Smooth muscle cell (in vitro differentiated cells): ENCODE results near the gene DOCK7. TPM values are rescaled to one million over a fixed set of nuclear protein-coding genes. Genes with fewer than 3 reads are reported as not detected.

Experiments
- DNase-seq: peaks from one replicate; lab custom pipeline; 2025; ENCODE audit not compliant: unreplicated experiment; lab: John Stamatoyannopoulos, UW
- H2AFZ ChIP-seq: fragments of 200-600 bp; sonication (generic); 2 replicates; pipeline ENCODE4 v1.6.0; 2016; ENCODE audit warnings: antibody characterized with exemption, low read depth, mild to moderate bottlenecking
- H3F3A ChIP-seq: fragments of 200-600 bp; sonication (generic); 2 replicates; pipeline ENCODE4 v1.6.0; 2017; ENCODE audit warnings: antibody characterized with exemption, low read depth
- H3K27ac ChIP-seq: fragments of 200-600 bp; sonication (generic); 2 replicates; pipeline ENCODE4 v1.5.1; 2016; ENCODE audit warnings: low read depth, mild to moderate bottlenecking
- H3K27me3 ChIP-seq: fragments of 200-600 bp; sonication (generic); 2 replicates; pipeline ENCODE4 v1.6.1; 2016; ENCODE audit warnings: low read depth, mild to moderate bottlenecking
- H3K36me3 ChIP-seq: fragments of 200-600 bp; sonication (generic); 2 replicates; pipeline ENCODE4 v1.5.1; 2016; ENCODE audit warnings: low read depth
- H3K4me1 ChIP-seq: fragments of 200-600 bp; sonication (generic); 2 replicates; pipeline ENCODE4 v1.5.1; 2016; ENCODE audit warnings: low read depth
- H3K4me2 ChIP-seq: fragments of 200-600 bp; sonication (generic); 2 replicates; pipeline ENCODE4 v1.6.0; 2016; ENCODE audit warnings: mild to moderate bottlenecking
- H3K4me3 ChIP-seq: fragments of 200-600 bp; sonication (generic); 2 replicates; pipeline ENCODE4 v1.5.1; 2016; ENCODE audit warnings: mild to moderate bottlenecking
- H3K79me2 ChIP-seq: fragments of 200-600 bp; sonication (generic); 2 replicates; pipeline ENCODE4 v1.6.0; 2016; ENCODE audit warnings: low read depth, mild to moderate bottlenecking
- H3K9ac ChIP-seq: fragments of 200-600 bp; sonication (generic); 2 replicates; pipeline ENCODE4 v1.6.0; 2016; ENCODE audit warnings: low read depth
- H3K9me3 ChIP-seq: fragments of 200-600 bp; sonication (generic); replicated peaks from 2 replicates; pipeline ENCODE4 v1.5.1; 2016; ENCODE audit warnings: low read depth
- H4K20me1 ChIP-seq: fragments of 200-600 bp; sonication (generic); 2 replicates; pipeline ENCODE4 v1.6.0; 2016; ENCODE audit warnings: low read depth
- CTCF ChIP-seq: fragments of 200-600 bp; sonication (generic); IDR thresholded peaks from 2 replicates; pipeline ENCODE4 v1.5.1; 2017; ENCODE audit warnings: borderline replicate concordance, mild to moderate bottlenecking, antibody characterized with exemption; ENCODE audit not compliant: insufficient read depth, poor library complexity, severe bottlenecking
- WGBS: methylation state at CpG from one replicate; pipeline ENCODE4 v1.1.7; 2016; ENCODE audit warnings: low lambda C conversion rate; 5-methylcytosine and 5-hydroxymethylcytosine counted together
- polyA plus RNA-seq: library from polyadenylated mRNA; unstranded; fragments of >200 nt; fragmentation: Nextera tagmentation; extraction: Ambion mirVana; gene quantifications from 2 replicates; pipeline ENCODE4 v1.2.1, GENCODE V29; 2016
- total RNA-seq: library from RNA; depleted of rRNA; stranded (reverse); fragments of >200 nt; gene quantifications from 2 replicates; pipeline ENCODE4 v1.2.3, GENCODE V29; 2014

The DOCK7 gene
- total and polyA plus RNA-seq, 2 experiments from 2014 or later = 19.6 to 81.3 TPM

- H2AFZ ChIP-seq = peak overlapping the region; percentile 73
- H3K4me2 ChIP-seq = peak overlapping the region; percentile 86
- peaks cover 19% of the 10 kb centered on the region for H3K4me1 ChIP-seq
- no peaks in the 10 kb centered on the region for H3K27me3 ChIP-seq
- DNase-seq = no peak
- peaks cover 52% of the 10 kb centered on the region for H3K79me2 ChIP-seq
- WGBS = 1% methylated on average over 57 of the region's 68 CpGs
- H3K27ac ChIP-seq = peak overlapping the region; percentile 89
- H3F3A ChIP-seq = no peaks in the 10 kb centered on the region
- no peaks in the 10 kb centered on the region for H3K9me3 ChIP-seq
- H4K20me1 ChIP-seq = peaks cover 27% of the 10 kb centered on the region
- H3K9ac ChIP-seq = peak overlapping the region; percentile 90
- no peaks in the 10 kb centered on the region for H3K36me3 ChIP-seq
- TF ChIP-seq CTCF = no peak
- H3K4me3 ChIP-seq = peak overlapping the region; percentile 90
Measured at GRCh38 chr1:62437273-62437940, 250.8 kb downstream of the DOCK7 start.

- peaks cover 45% of the 10 kb centered on the region for H3K79me2 ChIP-seq
- H3K36me3 ChIP-seq = no peaks in the 10 kb centered on the region
- peak; percentile 98 for DNase-seq
- no peaks in the 10 kb centered on the region for H3F3A ChIP-seq
- peak within 1 kb of the TSS; percentile 90 for H3K4me3 ChIP-seq
- peaks cover 27% of the 10 kb centered on the region for H4K20me1 ChIP-seq
- H3K4me1 ChIP-seq = peaks cover 19% of the 10 kb centered on the region
- no peak for TF ChIP-seq CTCF
- WGBS = 2% methylated on average over 76 of the region's 76 CpGs
- H2AFZ ChIP-seq = peak within 1 kb of the TSS; percentile 77
- H3K9ac ChIP-seq = peak within 1 kb of the TSS; percentile 98
- no peaks in the 10 kb centered on the region for H3K27me3 ChIP-seq
- H3K27ac ChIP-seq = peak within 1 kb of the TSS; percentile 97
- peak within 1 kb of the TSS; percentile 86 for H3K4me2 ChIP-seq
- H3K9me3 ChIP-seq = no peaks in the 10 kb centered on the region
Measured at GRCh38 chr1:62436466-62437272, 251.5 kb downstream of the DOCK7 start, which contains the start of gene USP1. USP1 (plus strand) TSS chr1:62437049; CDS start chr1:62439868, 2,819 bp downstream.

- H3F3A ChIP-seq = no peaks in the 10 kb centered on the region
- peaks cover 26% of the 10 kb centered on the region for H4K20me1 ChIP-seq
- no peaks in the 10 kb centered on the region for H3K27me3 ChIP-seq
- WGBS = under 1% methylated on average over 45 of the region's 45 CpGs
- peak; percentile 98 for DNase-seq
- H3K4me3 ChIP-seq = peak overlapping the region; percentile 90
- peak overlapping the region; percentile 97 for H3K27ac ChIP-seq
- peaks cover 38% of the 10 kb centered on the region for H3K79me2 ChIP-seq
- TF ChIP-seq CTCF = no peak
- peak overlapping the region; percentile 98 for H3K9ac ChIP-seq
- no peaks in the 10 kb centered on the region for H3K36me3 ChIP-seq
- H3K9me3 ChIP-seq = no peaks in the 10 kb centered on the region
- H3K4me2 ChIP-seq = peak overlapping the region; percentile 86
- H2AFZ ChIP-seq = peak overlapping the region; percentile 77
- H3K4me1 ChIP-seq = peaks cover 19% of the 10 kb centered on the region
Measured at GRCh38 chr1:62436039-62436465, 252.1 kb downstream of the DOCK7 start.
